Measurements from ENCODE around the gene ZC3H4.

Gene ZC3H4

GRCh38 chr19:47045867-47046470 is 67.6 kb downstream of the ZC3H4 start:
- DNase-seq = no peak

GRCh38 chr19:47044946-47045866 is 68.4 kb downstream of the ZC3H4 start:
- DNase-seq = no peak

GRCh38 chr19:47040869-47041268 is 72.7 kb downstream of the ZC3H4 start:
- no peak for DNase-seq

GRCh38 chr19:47039239-47039874 is 74.2 kb downstream of the ZC3H4 start:
- no peak for DNase-seq

GRCh38 chr19:47037766-47038165 is 75.8 kb downstream of the ZC3H4 start:
- DNase-seq = no peak

GRCh38 chr19:47036097-47036651 is 77.4 kb downstream of the ZC3H4 start:
- DNase-seq = no peak

- peak; percentile 77 for DNase-seq
These were observed 78.2 kb downstream of the ZC3H4 start for GRCh38 chr19:47035127-47036096.

- DNase-seq = no peak
These were observed 81.3 kb downstream of the ZC3H4 start for GRCh38 chr19:47032171-47032811.

- no peak for DNase-seq
These were observed 85.4 kb downstream of the ZC3H4 start for GRCh38 chr19:47028195-47028601.

- DNase-seq = no peak
These were observed 85.9 kb downstream of the ZC3H4 start for GRCh38 chr19:47027586-47028088.

- no peak for DNase-seq
These were observed 86.7 kb downstream of the ZC3H4 start for GRCh38 chr19:47026889-47027288.

- no peak for DNase-seq
These were observed 87.4 kb downstream of the ZC3H4 start for GRCh38 chr19:47026156-47026555.

GRCh38 chr19:47024502-47024901 is 89.1 kb downstream of the ZC3H4 start:
- DNase-seq = no peak

GRCh38 chr19:47023448-47023794 is 90.2 kb downstream of the ZC3H4 start:
- no peak for DNase-seq

GRCh38 chr19:47022541-47023447 is 90.8 kb downstream of the ZC3H4 start:
- DNase-seq = no peak

GRCh38 chr19:47022140-47022536 is 91.4 kb downstream of the ZC3H4 start:
- DNase-seq = no peak

GRCh38 chr19:47021536-47022139 is 91.9 kb downstream of the ZC3H4 start:
- no peak for DNase-seq

GRCh38 chr19:47020992-47021496 is 92.5 kb downstream of the ZC3H4 start:
- no peak for DNase-seq

- no peak for DNase-seq
These were observed 93.3 kb downstream of the ZC3H4 start for GRCh38 chr19:47020132-47020805.

Measured in GOT3 (cell line).